ENCODE data around the gene SLC43A3. TPM values are rescaled to one million over a fixed set of nuclear protein-coding genes. Genes with fewer than 3 reads are reported as not detected.

SLC43A3 gene
- total and polyA plus RNA-seq, 10 donors, result 15.2 to 72.5 (median 35.7) TPM

- DNase-seq, result peak; percentile 2
- Histone ChIP-seq H3K27me3 (replicated peaks in 1 of 7) (peaks cover 0 to 17% (median 0%) of the 10 kb centered on the region in 7 donors), H3K4me3 (no peak overlapping the region), H3K9me3 (no peaks in the 10 kb centered on the region), H3K36me3 (no peaks in the 10 kb centered on the region), H3K27ac (no peak overlapping the region), H3K4me1 (no peaks in the 10 kb centered on the region)
- 72 to 85% (median 75%) methylated on average over 9 of the region's 9 CpGs for WGBS, 5 donors
- intact Hi-C loops (cut with DNase I; ENCODE audit: low total_unique reads), result no loop called here
- no peak for TF ChIP-seq CTCF (IDR thresholded peaks at IDR 0.05 in 8 of 11, conservative IDR thresholded peaks at IDR 0.05 in 3 of 11)
- no peak for TF ChIP-seq POLR2AphosphoS5 (IDR thresholded peaks at IDR 0.05)
- no peak for TF ChIP-seq POLR2A (IDR thresholded peaks at IDR 0.05)
Observed at GRCh38 chr11:57444362-57445121, 17.6 kb upstream of the SLC43A3 start.

- DNase-seq, result no peak
- Histone ChIP-seq H3K27me3 (replicated peaks in 1 of 7) (peaks cover 0 to 5% (median 0%) of the 10 kb centered on the region in 7 donors), H3K9me3 (no peaks in the 10 kb centered on the region), H3K27ac (no peak overlapping the region), H3K36me3 (no peaks in the 10 kb centered on the region), H3K4me3 (no peak overlapping the region), H3K4me1 (no peaks in the 10 kb centered on the region)
- intact Hi-C loops (cut with DNase I; ENCODE audit: low total_unique reads), result no loop called here
- 89 to 92% (median 91%) methylated on average over 4 of the region's 4 CpGs for WGBS, 5 donors
- TF ChIP-seq POLR2A (IDR thresholded peaks at IDR 0.05), result no peak
- no peak for TF ChIP-seq POLR2AphosphoS5 (IDR thresholded peaks at IDR 0.05)
- TF ChIP-seq CTCF (IDR thresholded peaks at IDR 0.05 in 8 of 11, conservative IDR thresholded peaks at IDR 0.05 in 3 of 11), result no peak
Observed at GRCh38 chr11:57440744-57441414, 14.0 kb upstream of the SLC43A3 start.

DNA sequence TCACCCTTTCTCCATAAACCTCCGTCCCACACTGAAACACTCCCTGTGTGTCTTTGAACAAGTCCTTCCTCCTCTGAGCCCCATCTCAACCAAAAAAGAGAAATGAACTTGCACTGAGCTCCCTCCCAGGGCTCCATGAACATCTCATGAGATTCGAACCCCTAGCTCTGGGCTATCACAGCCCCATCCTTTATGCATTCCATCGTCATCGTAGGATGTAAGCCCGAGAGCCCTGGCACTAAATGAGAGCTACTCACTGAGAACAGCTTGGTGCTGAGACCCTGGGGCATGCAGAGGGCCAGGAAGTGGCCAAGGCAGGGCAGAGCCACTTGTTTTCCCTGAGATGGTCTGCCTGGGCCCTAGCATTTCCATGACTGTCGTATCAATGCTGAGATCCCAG lies 12.9 kb upstream of the SLC43A3 start:
- H3K27ac ChIP-seq, result no peak overlapping the region
- no peak overlapping the region for H3K4me3 ChIP-seq
- no peak for TF ChIP-seq CTCF (IDR thresholded peaks at IDR 0.05 in 8 of 11, conservative IDR thresholded peaks at IDR 0.05 in 3 of 11)
- no peak for TF ChIP-seq POLR2AphosphoS5 (IDR thresholded peaks at IDR 0.05)
- TF ChIP-seq POLR2A (IDR thresholded peaks at IDR 0.05), result no peak
- no peaks in the 10 kb centered on the region for H3K27me3 ChIP-seq (replicated peaks in 1 of 7)
- no peaks in the 10 kb centered on the region for H3K9me3 ChIP-seq
- peaks cover 0 to 5% (median 0%) of the 10 kb centered on the region in 6 donors for H3K4me1 ChIP-seq
- 75 to 92% (median 79%) methylated on average over 6 of the region's 6 CpGs for WGBS, 5 donors
- H3K36me3 ChIP-seq, result no peaks in the 10 kb centered on the region
- intact Hi-C loops (cut with DNase I; ENCODE audit: low total_unique reads), result no loop called here
- no peak for DNase-seq
